ENCODE results near the gene TIAM2.
A peak's percentile ranks its signal among the peaks of the same experiment; 100 is the strongest.

Gene TIAM2

GRCh38 chr6:155122199-155122950 lies 127.3 kb downstream of the TIAM2 start:
- H3K4me1 ChIP-seq (ENCODE audit: control insufficient read depth, insufficient read depth, low read length), result peaks cover 32% of the 10 kb centered on the region
- H3K4me3 ChIP-seq (ENCODE audit: low read length), result peak overlapping the region; percentile 48
- peak overlapping the region; percentile 62 for H3K9ac ChIP-seq (ENCODE audit: low read depth, low read length)

GRCh38 chr6:155123520-155123919 lies 128.4 kb downstream of the TIAM2 start:
- Histone ChIP-seq H3K4me2 (ENCODE audit: low read length) (no peak overlapping the region), H3K9ac (ENCODE audit: low read depth, low read length) (no peak overlapping the region), H3K36me3 (ENCODE audit: insufficient read depth, low read length) (no peaks in the 10 kb centered on the region), H3K27me3 (ENCODE audit: control insufficient read depth, insufficient read depth, low read length) (no peaks in the 10 kb centered on the region), H3K4me3 (ENCODE audit: low read length) (no peak overlapping the region), H3K4me1 (ENCODE audit: control insufficient read depth, insufficient read depth, low read length) (peaks cover 31% of the 10 kb centered on the region), H3K9me3 (replicated peaks; ENCODE audit: low read length) (no peaks in the 10 kb centered on the region)

More at GRCh38 chr6:155122199-155122950, 127.3 kb downstream of the TIAM2 start:
- H3K4me2 ChIP-seq (ENCODE audit: low read length), result peak overlapping the region; percentile 71
- no peaks in the 10 kb centered on the region for H3K27me3 ChIP-seq (ENCODE audit: control insufficient read depth, insufficient read depth, low read length)
- H3K9me3 ChIP-seq (replicated peaks; ENCODE audit: low read length), result no peaks in the 10 kb centered on the region
- no peaks in the 10 kb centered on the region for H3K36me3 ChIP-seq (ENCODE audit: insufficient read depth, low read length)

- Histone ChIP-seq H3K9ac (ENCODE audit: low read depth, low read length) (no peak overlapping the region), H3K9me3 (replicated peaks; ENCODE audit: low read length) (no peaks in the 10 kb centered on the region), H3K27me3 (ENCODE audit: control insufficient read depth, insufficient read depth, low read length) (no peaks in the 10 kb centered on the region), H3K36me3 (ENCODE audit: insufficient read depth, low read length) (peaks cover 8% of the 10 kb centered on the region), H3K4me2 (ENCODE audit: low read length) (no peak overlapping the region), H3K4me3 (ENCODE audit: low read length) (no peak overlapping the region), H3K4me1 (ENCODE audit: control insufficient read depth, insufficient read depth, low read length) (peaks cover 37% of the 10 kb centered on the region)
Observed at GRCh38 chr6:155125906-155126305, 130.8 kb downstream of the TIAM2 start.

GRCh38 chr6:155126727-155127439 lies 131.8 kb downstream of the TIAM2 start:
- H3K9ac ChIP-seq (ENCODE audit: low read depth, low read length), result peak overlapping the region; percentile 30
- H3K4me3 ChIP-seq (ENCODE audit: low read length), result no peak overlapping the region
- peaks cover 8% of the 10 kb centered on the region for H3K36me3 ChIP-seq (ENCODE audit: insufficient read depth, low read length)
- no peaks in the 10 kb centered on the region for H3K9me3 ChIP-seq (replicated peaks; ENCODE audit: low read length)
- H3K4me1 ChIP-seq (ENCODE audit: control insufficient read depth, insufficient read depth, low read length), result peaks cover 30% of the 10 kb centered on the region
- peak overlapping the region; percentile 27 for H3K4me2 ChIP-seq (ENCODE audit: low read length)
- H3K27me3 ChIP-seq (ENCODE audit: control insufficient read depth, insufficient read depth, low read length), result no peaks in the 10 kb centered on the region

- Histone ChIP-seq H3K27me3 (ENCODE audit: control insufficient read depth, insufficient read depth, low read length) (no peaks in the 10 kb centered on the region), H3K9me3 (replicated peaks; ENCODE audit: low read length) (no peaks in the 10 kb centered on the region), H3K4me1 (ENCODE audit: control insufficient read depth, insufficient read depth, low read length) (peaks cover 26% of the 10 kb centered on the region), H3K9ac (ENCODE audit: low read depth, low read length) (no peak overlapping the region), H3K4me2 (ENCODE audit: low read length) (no peak overlapping the region), H3K36me3 (ENCODE audit: insufficient read depth, low read length) (peaks cover 8% of the 10 kb centered on the region), H3K4me3 (ENCODE audit: low read length) (no peak overlapping the region)
Observed at GRCh38 chr6:155128977-155129376, 133.9 kb downstream of the TIAM2 start.

GRCh38 chr6:155129744-155130143 lies 134.6 kb downstream of the TIAM2 start:
- Histone ChIP-seq H3K9me3 (replicated peaks; ENCODE audit: low read length) (no peaks in the 10 kb centered on the region), H3K9ac (ENCODE audit: low read depth, low read length) (no peak overlapping the region), H3K27me3 (ENCODE audit: control insufficient read depth, insufficient read depth, low read length) (no peaks in the 10 kb centered on the region), H3K4me3 (ENCODE audit: low read length) (no peak overlapping the region), H3K36me3 (ENCODE audit: insufficient read depth, low read length) (peaks cover 8% of the 10 kb centered on the region), H3K4me1 (ENCODE audit: control insufficient read depth, insufficient read depth, low read length) (peaks cover 31% of the 10 kb centered on the region), H3K4me2 (ENCODE audit: low read length) (no peak overlapping the region)

- H3K4me3 ChIP-seq (ENCODE audit: low read length), result no peak overlapping the region
- no peak overlapping the region for H3K4me2 ChIP-seq (ENCODE audit: low read length)
- H3K4me1 ChIP-seq (ENCODE audit: control insufficient read depth, insufficient read depth, low read length), result peaks cover 37% of the 10 kb centered on the region
- no peaks in the 10 kb centered on the region for H3K27me3 ChIP-seq (ENCODE audit: control insufficient read depth, insufficient read depth, low read length)
- H3K9ac ChIP-seq (ENCODE audit: low read depth, low read length), result no peak overlapping the region
- peaks cover 8% of the 10 kb centered on the region for H3K36me3 ChIP-seq (ENCODE audit: insufficient read depth, low read length)
- no peaks in the 10 kb centered on the region for H3K9me3 ChIP-seq (replicated peaks; ENCODE audit: low read length)
Observed at GRCh38 chr6:155130161-155130853, 135.2 kb downstream of the TIAM2 start.

GRCh38 chr6:155132617-155133016 lies 137.5 kb downstream of the TIAM2 start:
- no peak overlapping the region for H3K4me3 ChIP-seq (ENCODE audit: low read length)
- H3K4me2 ChIP-seq (ENCODE audit: low read length), result no peak overlapping the region
- no peaks in the 10 kb centered on the region for H3K27me3 ChIP-seq (ENCODE audit: control insufficient read depth, insufficient read depth, low read length)
- no peaks in the 10 kb centered on the region for H3K9me3 ChIP-seq (replicated peaks; ENCODE audit: low read length)
- no peak overlapping the region for H3K9ac ChIP-seq (ENCODE audit: low read depth, low read length)
- peaks cover 21% of the 10 kb centered on the region for H3K4me1 ChIP-seq (ENCODE audit: control insufficient read depth, insufficient read depth, low read length)
- peaks cover 8% of the 10 kb centered on the region for H3K36me3 ChIP-seq (ENCODE audit: insufficient read depth, low read length)

GRCh38 chr6:155141002-155141401 lies 145.9 kb downstream of the TIAM2 start:
- no peaks in the 10 kb centered on the region for H3K36me3 ChIP-seq (ENCODE audit: insufficient read depth, low read length)
- H3K9me3 ChIP-seq (replicated peaks; ENCODE audit: low read length), result no peaks in the 10 kb centered on the region
- H3K4me3 ChIP-seq (ENCODE audit: low read length), result no peak overlapping the region
- no peaks in the 10 kb centered on the region for H3K27me3 ChIP-seq (ENCODE audit: control insufficient read depth, insufficient read depth, low read length)
- H3K4me2 ChIP-seq (ENCODE audit: low read length), result no peak overlapping the region
- H3K9ac ChIP-seq (ENCODE audit: low read depth, low read length), result no peak overlapping the region
- H3K4me1 ChIP-seq (ENCODE audit: control insufficient read depth, insufficient read depth, low read length), result peaks cover 25% of the 10 kb centered on the region

GRCh38 chr6:155141512-155141911 lies 146.4 kb downstream of the TIAM2 start:
- H3K4me3 ChIP-seq (ENCODE audit: low read length), result no peak overlapping the region
- no peak overlapping the region for H3K9ac ChIP-seq (ENCODE audit: low read depth, low read length)
- H3K4me2 ChIP-seq (ENCODE audit: low read length), result no peak overlapping the region
- no peaks in the 10 kb centered on the region for H3K27me3 ChIP-seq (ENCODE audit: control insufficient read depth, insufficient read depth, low read length)
- H3K36me3 ChIP-seq (ENCODE audit: insufficient read depth, low read length), result no peaks in the 10 kb centered on the region
- no peaks in the 10 kb centered on the region for H3K9me3 ChIP-seq (replicated peaks; ENCODE audit: low read length)
- H3K4me1 ChIP-seq (ENCODE audit: control insufficient read depth, insufficient read depth, low read length), result peaks cover 25% of the 10 kb centered on the region

- H3K27me3 ChIP-seq (ENCODE audit: control insufficient read depth, insufficient read depth, low read length), result no peaks in the 10 kb centered on the region
- H3K9me3 ChIP-seq (replicated peaks; ENCODE audit: low read length), result no peaks in the 10 kb centered on the region
- H3K4me2 ChIP-seq (ENCODE audit: low read length), result peak overlapping the region; percentile 80
- H3K9ac ChIP-seq (ENCODE audit: low read depth, low read length), result peak overlapping the region; percentile 34
- H3K4me1 ChIP-seq (ENCODE audit: control insufficient read depth, insufficient read depth, low read length), result peaks cover 25% of the 10 kb centered on the region
- peak overlapping the region; percentile 52 for H3K4me3 ChIP-seq (ENCODE audit: low read length)
- no peaks in the 10 kb centered on the region for H3K36me3 ChIP-seq (ENCODE audit: insufficient read depth, low read length)
Observed at GRCh38 chr6:155142168-155143028, 147.3 kb downstream of the TIAM2 start.
